Natural killer cell treated with Interleukin-12 subunit alpha and Interleukin-12 subunit beta and Interleukin-15 and Interleukin-18, amount 100 ng/mL, for 72 hours (primary cell): ENCODE measurements around the gene KLB. TPM values are rescaled to one million over a fixed set of nuclear protein-coding genes. Genes with fewer than 3 reads are reported as not detected.

Source experiments
- ATAC-seq, 2 donors: fragments of 150-1000 bp; cut with Tn5 transposase in 1 of 2; sonication (Bioruptor Pico), chemical (Tn5 transposase) in 1 of 2; 2 replicates each; pipeline ENCODE4 v1.10.0; 2021
- DNase-seq: peaks from one replicate; pipeline ENCODE4 v3.0.0; 2022; ENCODE audit warnings: low spot score
- H3K27ac Mint-ChIP-seq, 2 donors: 1 replicate in 1 of 2; 2 replicates in 1 of 2; pipeline ENCODE4 v1.8.0; 2022; ENCODE audit warnings: mixed read lengths in 2 of 2, mild to moderate bottlenecking in 1 of 2, moderate library complexity in 1 of 2
- H3K27me3 Mint-ChIP-seq, 2 donors: 1 replicate in 1 of 2; 2 replicates in 1 of 2; pipeline ENCODE4 v1.8.0; 2022; ENCODE audit warnings: mixed read lengths in 2 of 2
- H3K36me3 Mint-ChIP-seq: one replicate; pipeline ENCODE4 v1.8.0; 2022; ENCODE audit warnings: mixed read lengths
- H3K4me1 Mint-ChIP-seq, 2 donors: 1 replicate in 1 of 2; 2 replicates in 1 of 2; pipeline ENCODE4 v1.8.0; 2022; ENCODE audit warnings: low read depth in 2 of 2, mixed read lengths in 2 of 2, mild to moderate bottlenecking in 1 of 2
- H3K4me3 Mint-ChIP-seq: one replicate; pipeline ENCODE4 v1.8.0; 2022; ENCODE audit warnings: mixed read lengths
- H3K9me3 Mint-ChIP-seq: 2 replicates; pipeline ENCODE4 v1.8.0; 2022; ENCODE audit warnings: mixed read lengths
- total RNA-seq, 2 donors: library from RNA; stranded (reverse); gene quantifications; one replicate each; pipeline ENCODE4 v1.2.3, GENCODE V29; 2022

KLB gene
- total RNA-seq, 2 donors from 2014 or later = 0.05 TPM; not detected in 1

GRCh38 chr4:39435659-39436563 lies 29.2 kb downstream of the KLB start:
- Mint-ChIP-seq H3K36me3 (no peaks in the 10 kb centered on the region), H3K9me3 (no peaks in the 10 kb centered on the region), H3K4me3 (no peak overlapping the region), H3K27ac (no peak overlapping the region), H3K27me3 (peaks cover 3 to 18% of the 10 kb centered on the region in 2 donors), H3K4me1 (no peaks in the 10 kb centered on the region)
- DNase-seq (no peak), ATAC-seq (no peak)

GRCh38 chr4:39441593-39441992 lies 34.9 kb downstream of the KLB start:
- H3K4me3 Mint-ChIP-seq = no peak overlapping the region
- H3K9me3 Mint-ChIP-seq = no peaks in the 10 kb centered on the region
- no peak overlapping the region for H3K27ac Mint-ChIP-seq
- H3K4me1 Mint-ChIP-seq = no peaks in the 10 kb centered on the region
- DNase-seq (no peak), ATAC-seq (peak in 1 of 2 donors; percentile 33)
- no peaks in the 10 kb centered on the region for H3K36me3 Mint-ChIP-seq
- H3K27me3 Mint-ChIP-seq = peaks cover 6 to 18% of the 10 kb centered on the region in 2 donors

- Mint-ChIP-seq H3K4me3 (no peak overlapping the region), H3K27me3 (peaks cover 6 to 7% of the 10 kb centered on the region in 2 donors), H3K4me1 (peaks cover 0 to 5% of the 10 kb centered on the region in 2 donors), H3K36me3 (no peaks in the 10 kb centered on the region), H3K9me3 (no peaks in the 10 kb centered on the region), H3K27ac (no peak overlapping the region)
- peak in 1 of 2 donors; percentile 18 for ATAC-seq
- no peak for DNase-seq
These were observed 36.3 kb downstream of the KLB start for GRCh38 chr4:39442998-39443397.

GRCh38 chr4:39446483-39446841 lies 39.7 kb downstream of the KLB start:
- H3K4me1 Mint-ChIP-seq = peaks cover 0 to 8% of the 10 kb centered on the region in 2 donors
- no peak for DNase-seq
- H3K4me3 Mint-ChIP-seq = no peak overlapping the region
- no peak for ATAC-seq
- H3K9me3 Mint-ChIP-seq = no peaks in the 10 kb centered on the region
- H3K27ac Mint-ChIP-seq = no peak overlapping the region
- peaks cover 5% of the 10 kb centered on the region for H3K36me3 Mint-ChIP-seq
- H3K27me3 Mint-ChIP-seq = no peaks in the 10 kb centered on the region

GRCh38 chr4:39446842-39447573 lies 40.3 kb downstream of the KLB start:
- peak overlapping the region; percentile 36 for H3K4me3 Mint-ChIP-seq
- no peaks in the 10 kb centered on the region for H3K27me3 Mint-ChIP-seq
- H3K9me3 Mint-ChIP-seq = no peaks in the 10 kb centered on the region
- peaks cover 8% of the 10 kb centered on the region for H3K36me3 Mint-ChIP-seq
- peaks cover under 1 to 10% of the 10 kb centered on the region in 2 donors for H3K4me1 Mint-ChIP-seq
- ATAC-seq (peak; percentile 88 to 95), DNase-seq (peak; percentile 85)
- H3K27ac Mint-ChIP-seq = peak overlapping the region in 1 of 2 donors; percentile 11

- H3K4me3 Mint-ChIP-seq = no peak overlapping the region
- no peak for DNase-seq
- peaks cover 16 to 29% of the 10 kb centered on the region in 2 donors for H3K4me1 Mint-ChIP-seq
- no peaks in the 10 kb centered on the region for H3K9me3 Mint-ChIP-seq
- no peak for ATAC-seq
- no peaks in the 10 kb centered on the region for H3K27me3 Mint-ChIP-seq
- peaks cover 33% of the 10 kb centered on the region for H3K36me3 Mint-ChIP-seq
- peak overlapping the region; percentile 1 to 59 for H3K27ac Mint-ChIP-seq
These were observed 43.9 kb downstream of the KLB start for GRCh38 chr4:39450618-39451017.

GRCh38 chr4:39451423-39452023 lies 44.8 kb downstream of the KLB start:
- H3K4me3 Mint-ChIP-seq = no peak overlapping the region
- peaks cover 40% of the 10 kb centered on the region for H3K36me3 Mint-ChIP-seq
- H3K9me3 Mint-ChIP-seq = no peaks in the 10 kb centered on the region
- peak overlapping the region; percentile 1 to 59 for H3K27ac Mint-ChIP-seq
- H3K27me3 Mint-ChIP-seq = no peaks in the 10 kb centered on the region
- DNase-seq = no peak
- no peak for ATAC-seq
- peaks cover 17 to 33% of the 10 kb centered on the region in 2 donors for H3K4me1 Mint-ChIP-seq

- H3K27ac Mint-ChIP-seq = no peak overlapping the region
- DNase-seq (no peak), ATAC-seq (no peak)
- H3K9me3 Mint-ChIP-seq = no peaks in the 10 kb centered on the region
- no peak overlapping the region for H3K4me3 Mint-ChIP-seq
- H3K27me3 Mint-ChIP-seq = no peaks in the 10 kb centered on the region
- peaks cover 19 to 40% of the 10 kb centered on the region in 2 donors for H3K4me1 Mint-ChIP-seq
- H3K36me3 Mint-ChIP-seq = peaks cover 47% of the 10 kb centered on the region
These were observed 45.6 kb downstream of the KLB start for GRCh38 chr4:39452153-39452859.

- DNase-seq (no peak), ATAC-seq (no peak)
- H3K27me3 Mint-ChIP-seq = no peaks in the 10 kb centered on the region
- H3K4me1 Mint-ChIP-seq = peaks cover 25 to 48% of the 10 kb centered on the region in 2 donors
- H3K9me3 Mint-ChIP-seq = no peaks in the 10 kb centered on the region
- peaks cover 55% of the 10 kb centered on the region for H3K36me3 Mint-ChIP-seq
- H3K27ac Mint-ChIP-seq = no peak overlapping the region
- no peak overlapping the region for H3K4me3 Mint-ChIP-seq
These were observed 46.3 kb downstream of the KLB start for GRCh38 chr4:39452860-39453587.

- H3K27ac Mint-ChIP-seq = peak overlapping the region; percentile 14 to 50
- no peaks in the 10 kb centered on the region for H3K9me3 Mint-ChIP-seq
- no peaks in the 10 kb centered on the region for H3K27me3 Mint-ChIP-seq
- DNase-seq (no peak), ATAC-seq (no peak)
- H3K4me1 Mint-ChIP-seq = peaks cover 27 to 52% of the 10 kb centered on the region in 2 donors
- H3K4me3 Mint-ChIP-seq = no peak overlapping the region
- H3K36me3 Mint-ChIP-seq = peaks cover 59% of the 10 kb centered on the region
These were observed 47.0 kb downstream of the KLB start for GRCh38 chr4:39453738-39454137.

- DNase-seq = no peak
- no peak for ATAC-seq
- H3K36me3 Mint-ChIP-seq = peaks cover 59% of the 10 kb centered on the region
- H3K4me1 Mint-ChIP-seq = peaks cover 30 to 58% of the 10 kb centered on the region in 2 donors
- H3K4me3 Mint-ChIP-seq = peak overlapping the region; percentile 99
- no peak overlapping the region for H3K27ac Mint-ChIP-seq
- no peaks in the 10 kb centered on the region for H3K27me3 Mint-ChIP-seq
- H3K9me3 Mint-ChIP-seq = no peaks in the 10 kb centered on the region
These were observed 48.8 kb downstream of the KLB start for GRCh38 chr4:39455486-39455885.

- peak overlapping the region; percentile 99 for H3K27ac Mint-ChIP-seq
- H3K36me3 Mint-ChIP-seq = peaks cover 50% of the 10 kb centered on the region
- no peaks in the 10 kb centered on the region for H3K9me3 Mint-ChIP-seq
- ATAC-seq = no peak
- DNase-seq = no peak
- H3K4me1 Mint-ChIP-seq = peaks cover 24 to 55% of the 10 kb centered on the region in 2 donors
- H3K4me3 Mint-ChIP-seq = peak overlapping the region; percentile 99
- H3K27me3 Mint-ChIP-seq = no peaks in the 10 kb centered on the region
These were observed 50.4 kb downstream of the KLB start for GRCh38 chr4:39456946-39457763.
